T-helper 17 cell (primary cell): ENCODE measurements around the gene TOP3A. TPM values are rescaled to one million over a fixed set of nuclear protein-coding genes. Genes with fewer than 3 reads are reported as not detected.
A peak's percentile ranks its signal among the peaks of the same experiment; 100 is the strongest.

Source experiments
- ATAC-seq: fragments of 150-1000 bp; cut with Tn5 transposase; 2 replicates; pipeline ENCODE4 v1.10.0; 2021; ENCODE audit warnings: mild to moderate bottlenecking, moderate library complexity
- DNase-seq, 3 donors: peaks; one replicate each; pipeline versions ENCODE4 v3.0.0 to v3.0.0-alpha.2; 2020 to 2021
- H3K9me3 ChIP-seq: one replicate; pipeline ENCODE4 v1.7.0; 2013; ENCODE audit warnings: low read length, mild to moderate bottlenecking; ENCODE audit not compliant: control insufficient read depth, poor library complexity, severe bottlenecking
- H3K27ac Mint-ChIP-seq: one replicate; pipeline ENCODE4 v1.8.0; 2022; ENCODE audit warnings: mild to moderate bottlenecking, moderate library complexity, mixed read lengths
- H3K27me3 Mint-ChIP-seq: one replicate; pipeline ENCODE4 v1.8.0; 2022; ENCODE audit warnings: mixed read lengths
- H3K36me3 Mint-ChIP-seq: one replicate; pipeline ENCODE4 v1.8.0; 2022; ENCODE audit warnings: low read depth, mixed read lengths
- H3K4me1 Mint-ChIP-seq: one replicate; pipeline ENCODE4 v1.8.0; 2022; ENCODE audit warnings: mild to moderate bottlenecking, mixed read lengths
- H3K4me3 Mint-ChIP-seq: one replicate; pipeline ENCODE4 v1.8.0; 2022; ENCODE audit warnings: mild to moderate bottlenecking, moderate library complexity, mixed read lengths
- total RNA-seq, 4 donors: library from RNA in 2 of 4; stranded (reverse) in 2 of 4; gene quantifications; one replicate each; pipeline ENCODE4 v1.2.3 and lab custom pipeline; 2022 to 2026

TOP3A gene
- total RNA-seq, 2 donors from 2014 or later, result 31.8 to 38.4 TPM

GRCh38 chr17:18225121-18225641 is 89.6 kb downstream of the TOP3A start, which contains the start of gene LLGL1:
TSS of gene LLGL1 (plus strand) at chr17:18225635. CDS start at chr17:18225683, 48 bp downstream.
- ATAC-seq (peak; percentile 98), DNase-seq (peak; percentile 95 to 98 (median 95))
- no peaks in the 10 kb centered on the region for H3K27me3 Mint-ChIP-seq
- H3K4me3 Mint-ChIP-seq, result peak within 1 kb of the TSS; percentile 100
- peaks cover 3% of the 10 kb centered on the region for H3K36me3 Mint-ChIP-seq
- H3K27ac Mint-ChIP-seq, result peak within 1 kb of the TSS; percentile 94
- H3K4me1 Mint-ChIP-seq, result peaks cover 25% of the 10 kb centered on the region
- no peaks in the 10 kb centered on the region for H3K9me3 ChIP-seq

DNA sequence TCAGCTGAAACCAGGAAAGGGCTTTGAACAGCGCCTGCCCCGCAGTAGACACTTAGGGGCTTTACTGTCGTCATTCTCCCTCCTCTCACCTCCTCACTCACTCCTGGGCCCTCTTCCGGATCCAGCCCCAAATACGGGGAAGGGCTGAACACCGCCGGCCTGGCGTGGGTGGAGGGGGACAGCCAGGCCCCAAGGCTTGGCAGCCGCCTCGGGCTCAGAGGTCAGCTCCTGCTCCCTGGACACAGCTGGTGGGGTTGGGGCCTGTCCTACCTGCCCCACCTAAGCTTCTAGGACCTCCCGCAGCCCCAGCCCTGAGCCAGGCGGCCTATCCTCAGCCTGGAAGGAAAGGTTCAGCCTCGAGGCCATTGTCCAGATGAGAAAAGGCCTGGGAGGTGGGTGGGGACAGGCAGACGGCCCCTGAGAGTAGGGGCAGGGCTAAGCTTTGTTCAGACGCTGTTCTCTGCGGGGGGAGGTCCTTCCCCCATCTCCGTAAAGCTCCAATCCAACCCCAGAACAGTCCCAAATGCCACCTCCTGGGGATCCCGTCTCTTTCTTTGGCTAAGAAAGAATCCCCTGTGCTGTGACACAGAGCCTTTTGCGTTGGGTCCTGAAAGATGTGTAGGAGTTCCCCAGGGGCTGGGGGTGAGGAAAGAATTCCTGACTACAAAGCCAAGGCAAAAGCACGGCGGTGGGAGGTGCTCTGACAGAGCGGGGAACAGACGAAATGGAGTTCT is 90.2 kb downstream of the TOP3A start:
- no peaks in the 10 kb centered on the region for H3K27me3 Mint-ChIP-seq
- no peak overlapping the region for H3K27ac Mint-ChIP-seq
- H3K4me3 Mint-ChIP-seq, result peak overlapping the region; percentile 100
- ATAC-seq (no peak), DNase-seq (no peak)
- no peaks in the 10 kb centered on the region for H3K9me3 ChIP-seq
- H3K4me1 Mint-ChIP-seq, result peaks cover 23% of the 10 kb centered on the region
- H3K36me3 Mint-ChIP-seq, result peaks cover 3% of the 10 kb centered on the region

GRCh38 chr17:18224053-18224386 is 90.8 kb downstream of the TOP3A start:
- ATAC-seq (no peak), DNase-seq (no peak)
- H3K27ac Mint-ChIP-seq, result no peak overlapping the region
- no peaks in the 10 kb centered on the region for H3K9me3 ChIP-seq
- H3K4me3 Mint-ChIP-seq, result no peak overlapping the region
- peaks cover 23% of the 10 kb centered on the region for H3K4me1 Mint-ChIP-seq
- H3K36me3 Mint-ChIP-seq, result peaks cover 3% of the 10 kb centered on the region
- no peaks in the 10 kb centered on the region for H3K27me3 Mint-ChIP-seq

Other genes starting within 250 kb of the TOP3A start
- gene DRG2, start 227.0 kb downstream of the TOP3A start, total RNA-seq, result 10 to 100 TPM; 43.6 to 52.3 TPM
- gene MYO15A, start 206.2 kb downstream of the TOP3A start, total RNA-seq, result 1 to 10 TPM in 1 of 2 donors, under 1 TPM in 1; 0.65 to 1.4 TPM
- gene ALKBH5, start 131.2 kb downstream of the TOP3A start, total RNA-seq, result 100 to 1,000 TPM; 100 to 104 TPM
- gene LLGL1, start 89.4 kb downstream of the TOP3A start, total RNA-seq, result 10 to 100 TPM; 14.6 to 16.2 TPM
- gene FLII, start 56.3 kb downstream of the TOP3A start, total RNA-seq, result 100 to 1,000 TPM; 276 to 284 TPM
- 10 to 100 TPM in 1 of 2 donors, 1 to 10 TPM in 1; 6.1 to 10.2 TPM for gene MIEF2, start 54.3 kb downstream of the TOP3A start, total RNA-seq
- 10 to 100 TPM; 37.9 to 51.6 TPM for gene SMCR8, start 299 bp upstream of the TOP3A start, total RNA-seq
- gene SHMT1, start 48.6 kb upstream of the TOP3A start, total RNA-seq, result 10 to 100 TPM in 1 of 2 donors, 1 to 10 TPM in 1; 9.8 to 14.0 TPM
- gene EVPLL, start 62.8 kb upstream of the TOP3A start, total RNA-seq, result not detected
- gene LGALS9C, start 161.8 kb upstream of the TOP3A start, total RNA-seq, result not detected